Esophagus squamous epithelium (tissue), 5 donors: ENCODE measurements around the gene SOX6. TPM values are rescaled to one million over a fixed set of nuclear protein-coding genes. Genes with fewer than 3 reads are reported as not detected.

ENCODE experiments used
- DNase-seq: peaks from one replicate; lab custom pipeline; 2025; lab: John Stamatoyannopoulos, UW
- H3K27ac ChIP-seq, 4 donors: fragments of 200-600 bp; sonication (generic); one replicate each; pipeline ENCODE4 v1.5.1; 2016 to 2019; ENCODE audit warnings: mild to moderate bottlenecking in 1 of 4
- H3K27me3 ChIP-seq, 4 donors: fragments of 200-600 bp; sonication (generic); 1 replicate in 3 of 4; 2 replicates in 1 of 4; pipeline versions ENCODE4 v1.5.1 to v1.6.0; 2017 to 2021; ENCODE audit warnings: antibody characterized with exemption in 1 of 4
- H3K36me3 ChIP-seq, 3 donors: fragments of 200-600 bp; sonication (generic); one replicate each; pipeline ENCODE4 v1.5.1; 2016 to 2019
- H3K4me1 ChIP-seq, 3 donors: fragments of 200-600 bp; sonication (generic); one replicate each; pipeline ENCODE4 v1.5.1; 2017 to 2019
- H3K4me3 ChIP-seq, 4 donors: fragments of 200-600 bp; sonication (generic); 1 replicate in 3 of 4; 2 replicates in 1 of 4; pipeline ENCODE4 v1.5.1; 2016 to 2019; ENCODE audit warnings: mild to moderate bottlenecking in 2 of 4, moderate library complexity in 1 of 4
- H3K9me3 ChIP-seq, 3 donors: fragments of 200-600 bp; sonication (generic); one replicate each; pipeline ENCODE4 v1.5.1; 2016 to 2019
- CTCF ChIP-seq, 6 experiments: fragments of 450-650 bp in 4 of 6; fragments of 200-600 bp in 2 of 6; sonication (generic) in 2 of 6; IDR thresholded peaks; one replicate each; pipeline ENCODE4 v1.5.1; 2016 to 2019; ENCODE audit warnings: antibody characterized with exemption in 6 of 6, mild to moderate bottlenecking in 4 of 6, moderate library complexity in 4 of 6
- POLR2A ChIP-seq, 4 donors: fragments of 450-650 bp; IDR thresholded peaks; one replicate each; pipeline ENCODE4 v1.6.1; 2017; ENCODE audit warnings: antibody characterized with exemption in 4 of 4, mild to moderate bottlenecking in 4 of 4, moderate library complexity in 3 of 4
- whole genome bisulfite sequencing, 2 donors: methylation state at CpG; one replicate each; pipeline ENCODE4 v1.1.5; 2018; 5-methylcytosine and 5-hydroxymethylcytosine counted together
- intact Hi-C: fragments of 100-400 bp; cut with DNase I; formaldehyde crosslinking; loops from one replicate; pipeline ENCODE4 v1.15.0; 2022
- total RNA-seq, 4 donors: library from RNA; depleted of rRNA; stranded (reverse); fragments of >200 nt; gene quantifications; one replicate each; pipeline ENCODE4 v1.1.0, GENCODE V29; 2016
- donor health status: DM: yes; HTN: yes; CAD: no.

SOX6 gene
- total RNA-seq, 4 donors from 2014 or later, result 7.8 to 16.0 (median 10.6) TPM

- no peak for TF ChIP-seq POLR2A (IDR thresholded peaks at IDR 0.05)
- TF ChIP-seq CTCF (IDR thresholded peaks at IDR 0.05), result no peak
- Histone ChIP-seq H3K27ac (no peak overlapping the region), H3K9me3 (no peaks in the 10 kb centered on the region), H3K4me3 (no peak overlapping the region), H3K27me3 (no peaks in the 10 kb centered on the region), H3K4me1 (no peaks in the 10 kb centered on the region), H3K36me3 (peaks cover 0 to 9% (median 0%) of the 10 kb centered on the region in 3 donors)
- no peak for DNase-seq
- intact Hi-C loops, result no loop called here
Measured at GRCh38 chr11:15985860-15986139, 370.5 kb downstream of the SOX6 start.

GRCh38 chr11:15985127-15985859 lies 371.1 kb downstream of the SOX6 start:
- no peak for DNase-seq
- no peaks in the 10 kb centered on the region for H3K4me1 ChIP-seq
- peaks cover 0 to 9% (median 0%) of the 10 kb centered on the region in 3 donors for H3K36me3 ChIP-seq
- H3K9me3 ChIP-seq, result no peaks in the 10 kb centered on the region
- H3K27ac ChIP-seq, result no peak overlapping the region
- 43 to 56% methylated on average over 1 of the region's 1 CpG for WGBS, 2 donors
- intact Hi-C loops, result no loop called here
- no peak for TF ChIP-seq POLR2A (IDR thresholded peaks at IDR 0.05)
- TF ChIP-seq CTCF (IDR thresholded peaks at IDR 0.05), result no peak
- no peak overlapping the region for H3K4me3 ChIP-seq
- H3K27me3 ChIP-seq, result no peaks in the 10 kb centered on the region

- 82 to 89% methylated on average over 1 of the region's 1 CpG for WGBS, 2 donors
- TF ChIP-seq CTCF (IDR thresholded peaks at IDR 0.05) (no peak), POLR2A (IDR thresholded peaks at IDR 0.05) (no peak)
Measured at GRCh38 chr11:15981292-15981691, 375.1 kb downstream of the SOX6 start.

GRCh38 chr11:15977116-15977515 lies 379.2 kb downstream of the SOX6 start:
- Histone ChIP-seq H3K4me3 (no peak overlapping the region), H3K4me1 (no peaks in the 10 kb centered on the region), H3K36me3 (no peaks in the 10 kb centered on the region), H3K9me3 (no peaks in the 10 kb centered on the region), H3K27ac (no peak overlapping the region), H3K27me3 (no peaks in the 10 kb centered on the region)
- no peak for DNase-seq
- no peak for TF ChIP-seq POLR2A (IDR thresholded peaks at IDR 0.05)
- TF ChIP-seq CTCF (IDR thresholded peaks at IDR 0.05), result no peak
- intact Hi-C loops, result no loop called here
- 77 to 93% methylated on average over 4 of the region's 4 CpGs for WGBS, 2 donors

More at GRCh38 chr11:15981292-15981691, 375.1 kb downstream of the SOX6 start:
- no peak overlapping the region for H3K27ac ChIP-seq
- intact Hi-C loops, result no loop called here
- no peaks in the 10 kb centered on the region for H3K4me1 ChIP-seq
- DNase-seq, result no peak
- H3K9me3 ChIP-seq, result no peaks in the 10 kb centered on the region
- peaks cover 0 to 8% (median 0%) of the 10 kb centered on the region in 3 donors for H3K36me3 ChIP-seq
- no peaks in the 10 kb centered on the region for H3K27me3 ChIP-seq
- H3K4me3 ChIP-seq, result no peak overlapping the region

- no peak for DNase-seq
- no peak for TF ChIP-seq CTCF (IDR thresholded peaks at IDR 0.05)
- no peak for TF ChIP-seq POLR2A (IDR thresholded peaks at IDR 0.05)
- H3K4me3 ChIP-seq, result no peak overlapping the region
- H3K9me3 ChIP-seq, result no peaks in the 10 kb centered on the region
- no peaks in the 10 kb centered on the region for H3K27me3 ChIP-seq
- no peak overlapping the region for H3K27ac ChIP-seq
- intact Hi-C loops, result no loop called here
- no peaks in the 10 kb centered on the region for H3K4me1 ChIP-seq
- H3K36me3 ChIP-seq, result no peaks in the 10 kb centered on the region
- WGBS, 2 donors, result 62 to 66% methylated on average over 7 of the region's 7 CpGs
Measured at GRCh38 chr11:15976433-15977045, 379.8 kb downstream of the SOX6 start.
